SW 1271 (cell line): Measurements from ENCODE around the gene SNPH.
A peak's percentile ranks its signal among the peaks of the same experiment; 100 is the strongest.

Experiments
- DNase-seq, 2 experiments: peaks; one replicate each; lab custom pipeline; 2025; lab: John Stamatoyannopoulos, UW

SNPH gene

GRCh38 chr20:1323830-1324597 lies 57.9 kb downstream of the SNPH start:
- no peak for DNase-seq

GRCh38 chr20:1324598-1325172 lies 58.6 kb downstream of the SNPH start:
- no peak for DNase-seq

GRCh38 chr20:1325173-1326030 lies 59.3 kb downstream of the SNPH start:
- DNase-seq, result peak; percentile 91 to 95

GRCh38 chr20:1326031-1326930 lies 60.2 kb downstream of the SNPH start:
- no peak for DNase-seq

- no peak for DNase-seq
Observed at GRCh38 chr20:1327241-1327653, 61.2 kb downstream of the SNPH start.

GRCh38 chr20:1327827-1328679 lies 62.0 kb downstream of the SNPH start:
- no peak for DNase-seq

- no peak for DNase-seq
Observed at GRCh38 chr20:1328680-1329330, 62.7 kb downstream of the SNPH start, which contains the start of gene SDCBP2. Gene SDCBP2 (minus strand): TSS chr20:1329139. CDS start chr20:1320416, 8,723 bp downstream.

GRCh38 chr20:1330075-1330830 lies 64.2 kb downstream of the SNPH start:
- DNase-seq, result no peak

DNA sequence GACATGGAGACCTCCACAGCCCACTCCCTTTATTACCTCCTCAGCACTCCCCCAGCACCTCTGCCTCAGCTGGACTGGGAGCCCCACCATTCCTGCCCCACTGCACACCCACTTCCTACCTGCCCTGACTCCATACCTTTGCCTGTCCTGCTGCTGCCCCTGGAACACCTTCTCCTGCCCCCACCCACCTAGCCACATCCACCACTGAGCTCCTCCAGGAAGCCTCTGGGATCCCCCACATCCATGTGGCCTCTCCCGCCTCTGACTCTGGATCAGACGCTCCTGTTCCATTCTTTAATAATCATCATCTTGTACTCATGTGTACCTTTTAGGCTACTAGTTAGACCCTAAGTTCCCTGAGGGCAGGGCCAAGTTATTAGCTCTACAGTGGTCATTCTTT lies 65.0 kb downstream of the SNPH start:
- DNase-seq, result no peak

DNA sequence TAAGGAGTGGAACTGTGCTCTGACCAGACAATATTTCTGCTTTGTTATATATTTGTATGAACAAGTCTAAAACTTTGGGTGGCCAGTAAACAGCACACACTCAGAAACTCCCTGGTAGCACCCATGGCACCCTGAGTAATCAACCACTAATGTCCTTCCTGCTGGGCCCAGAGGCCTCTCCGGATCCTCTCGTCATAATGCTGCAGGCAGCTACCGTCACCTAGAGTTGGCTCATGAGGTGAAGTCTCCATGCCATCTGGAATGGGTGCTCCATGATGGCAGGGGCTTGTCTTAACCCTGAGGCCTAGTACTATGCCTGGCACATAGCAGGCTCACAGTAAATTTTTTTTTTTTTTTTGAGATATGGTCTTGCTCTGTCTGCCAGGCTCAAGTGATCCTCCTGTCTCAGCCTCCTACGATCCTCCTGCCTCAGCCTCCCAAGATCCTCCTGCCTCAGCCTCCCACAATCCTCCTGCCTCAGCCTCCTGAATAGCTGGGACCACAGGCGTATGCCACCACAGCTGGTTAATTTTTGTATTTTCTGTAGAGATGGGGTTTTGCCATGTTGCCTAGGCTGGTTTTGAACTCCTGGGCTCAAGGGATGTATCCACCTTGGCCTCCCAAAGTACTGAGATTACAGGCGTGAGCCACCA lies 65.8 kb downstream of the SNPH start:
- no peak for DNase-seq

GRCh38 chr20:1332749-1333300 lies 66.7 kb downstream of the SNPH start:
- no peak for DNase-seq

GRCh38 chr20:1333462-1334369 lies 67.6 kb downstream of the SNPH start:
- no peak for DNase-seq

DNA sequence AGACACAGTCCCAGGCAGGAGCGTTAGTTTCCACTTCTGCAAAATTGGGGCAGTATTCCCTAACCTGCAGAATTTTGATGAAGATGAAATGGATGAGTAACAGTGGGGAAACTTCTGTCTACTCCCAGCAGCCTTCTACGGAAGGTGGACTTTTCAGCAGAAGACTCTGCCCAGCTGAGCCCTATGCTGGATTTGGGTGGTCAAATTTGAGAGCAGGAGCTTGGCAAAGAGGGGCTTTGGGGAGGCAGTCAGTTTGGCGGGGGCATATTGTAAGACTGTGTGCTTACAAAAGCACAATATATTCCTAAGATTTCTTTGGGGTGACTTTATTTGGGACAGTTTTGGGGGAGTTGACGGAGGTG lies 68.3 kb downstream of the SNPH start:
- DNase-seq, result no peak

GRCh38 chr20:1334761-1335160 lies 68.7 kb downstream of the SNPH start:
- DNase-seq, result peak in 1 of 2 experiments; percentile 45

DNA sequence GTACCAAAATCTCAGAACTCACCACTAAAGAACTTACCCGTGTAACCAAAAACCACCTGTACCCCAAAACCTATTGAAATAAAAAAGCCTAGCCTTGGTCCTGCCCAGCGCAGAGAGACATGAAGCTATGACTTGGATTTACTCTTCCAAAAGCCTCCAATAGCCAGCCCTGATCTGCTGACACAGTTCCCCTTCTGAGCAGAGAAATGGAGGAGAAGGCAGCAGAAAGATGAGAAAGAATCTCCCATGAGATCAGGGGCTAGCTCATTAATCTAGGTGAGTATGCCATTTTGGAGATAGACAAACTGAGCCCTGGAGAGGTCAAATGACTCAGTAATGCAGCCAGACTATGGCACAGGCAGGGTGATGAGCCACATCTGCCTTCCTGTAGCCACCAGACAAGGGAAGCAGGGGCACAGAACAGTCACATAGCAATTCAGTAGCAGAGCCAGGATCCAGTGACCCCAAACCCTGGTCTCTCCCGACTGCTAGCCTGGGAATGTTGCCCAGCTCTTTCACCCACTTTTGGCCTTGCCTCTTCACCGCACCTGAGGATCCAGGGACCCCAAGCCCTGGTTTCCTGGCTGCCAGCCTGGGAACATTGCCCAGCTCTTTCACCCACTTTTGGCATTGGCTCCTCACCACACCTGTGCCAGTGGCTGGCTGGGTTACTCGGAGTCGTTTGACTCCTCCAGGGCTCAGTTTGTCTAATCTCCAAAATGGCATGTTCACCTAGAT lies 70.0 kb downstream of the SNPH start:
- no peak for DNase-seq

- DNase-seq, result no peak
Observed at GRCh38 chr20:1336699-1337367, 70.7 kb downstream of the SNPH start.
